GM10248 (cell line): Measurements from ENCODE around the gene MKNK1.
A peak's percentile ranks its signal among the peaks of the same experiment; 100 is the strongest.
"Not testable (repeated sequence)": the region's sequence is repeated elsewhere in the genome, so short reads cannot be mapped to it uniquely, and the experiment has no call there.

Experiments used
- CTCF ChIA-PET: fragments of 300-600 bp; sonication (Branson Sonifier 250); formaldehyde crosslinking; extraction: SDS; loops from one replicate; lab custom pipeline; 2021; ENCODE audit warnings: antibody characterized with exemption; lab: Yijun Ruan, JAX
- POLR2A ChIA-PET: fragments of 350-650 bp; sonication (Branson Sonifier 250); formaldehyde crosslinking; extraction: SDS; loops from one replicate; lab custom pipeline; 2020; ENCODE audit warnings: antibody characterized with exemption; lab: Yijun Ruan, JAX
- DNase-seq: peaks from one replicate; pipeline ENCODE4 v3.0.0; 2012; ENCODE audit errors: extremely low spot score
- CTCF ChIP-seq: IDR thresholded peaks from 2 replicates; pipeline ENCODE4 v1.5.1; 2012; ENCODE audit warnings: mild to moderate bottlenecking, low read depth; ENCODE audit errors: extremely low read depth, missing control alignments, control extremely low read depth

MKNK1 gene

GRCh38 chr1:46603858-46604549, at the start of gene MKNK1:
MKNK1 (minus strand) TSS chr1:46604268; CDS start chr1:46583327, 20,941 bp downstream.
- peak; percentile 100 for DNase-seq
- ChIA-PET CTCF (interaction anchor here (0.7 to 12.4 kb wide), 11 partner anchors 9 to 121 kb away, joined by 3 to 135 read pairs (median 3); partner anchors contain the start of genes EFCAB14 and MOB3C), POLR2A (interaction anchor here (0.5 to 2.7 kb wide), 4 partner anchors 10 to 306 kb away, joined by 6 to 19 read pairs (median 11); partner anchors contain the start of genes ATPAF1 and MOB3C)
- TF ChIP-seq CTCF, result no peak

GRCh38 chr1:46653405-46653958, 49.4 kb upstream of the MKNK1 start:
- ChIA-PET CTCF (interaction anchor here (0.9 to 1.8 kb wide), 5 partner anchors 14 to 211 kb away, joined by 3 to 6 read pairs (median 4); no protein-coding TSS in a partner anchor), POLR2A (no interaction called here)
- DNase-seq, result no peak
- TF ChIP-seq CTCF, result no peak

GRCh38 chr1:46652321-46653100, 48.4 kb upstream of the MKNK1 start:
- no peak for TF ChIP-seq CTCF
- POLR2A ChIA-PET, result no interaction called here
- CTCF ChIA-PET, result interaction anchor here (1.3 to 1.4 kb wide), 2 partner anchors 23 to 210 kb away, joined by 3 to 4 read pairs; no protein-coding TSS in a partner anchor
- DNase-seq, result no peak

GRCh38 chr1:46651152-46651551, 47.1 kb upstream of the MKNK1 start:
- POLR2A ChIA-PET, DNase-seq, CTCF ChIA-PET: not testable (repeated sequence)

GRCh38 chr1:46650491-46650890, 46.4 kb upstream of the MKNK1 start:
- TF ChIP-seq CTCF, result no peak
- ChIA-PET POLR2A (no interaction called here), CTCF (no interaction called here)
- DNase-seq, result no peak

GRCh38 chr1:46649764-46650163, 45.7 kb upstream of the MKNK1 start:
- ChIA-PET POLR2A (no interaction called here), CTCF (interaction anchor here (1.4 kb wide), 1 partner anchor 26 kb away, joined by 3 read pairs; no protein-coding TSS in a partner anchor)
- DNase-seq, result no peak
- no peak for TF ChIP-seq CTCF
